ENCODE data around the gene GTSE1.

GTSE1 gene

GRCh38 chr22:46351767-46352166, 55.1 kb downstream of the GTSE1 start:
- no peak for DNase-seq (ENCODE audit: low spot score)

- no peak for DNase-seq (ENCODE audit: low spot score)
These were observed 55.6 kb downstream of the GTSE1 start for GRCh38 chr22:46352276-46352675.

- DNase-seq (ENCODE audit: low spot score) = no peak
These were observed 56.2 kb downstream of the GTSE1 start for GRCh38 chr22:46352691-46353386.

GRCh38 chr22:46353483-46354105, 56.9 kb downstream of the GTSE1 start:
- DNase-seq (ENCODE audit: low spot score) = no peak

- no peak for DNase-seq (ENCODE audit: low spot score)
These were observed 57.7 kb downstream of the GTSE1 start for GRCh38 chr22:46354176-46354992.

GRCh38 chr22:46354993-46355305, 58.3 kb downstream of the GTSE1 start:
- no peak for DNase-seq (ENCODE audit: low spot score)

- DNase-seq (ENCODE audit: low spot score) = peak; percentile 28
These were observed 58.8 kb downstream of the GTSE1 start for GRCh38 chr22:46355369-46355995.

- DNase-seq (ENCODE audit: low spot score) = no peak
These were observed 59.4 kb downstream of the GTSE1 start for GRCh38 chr22:46355996-46356471.

- no peak for DNase-seq (ENCODE audit: low spot score)
These were observed 60.1 kb downstream of the GTSE1 start for GRCh38 chr22:46356496-46357480.

- no peak for DNase-seq (ENCODE audit: low spot score)
These were observed 61.2 kb downstream of the GTSE1 start for GRCh38 chr22:46357711-46358520.

GRCh38 chr22:46358766-46359165, 62.1 kb downstream of the GTSE1 start:
- no peak for DNase-seq (ENCODE audit: low spot score)

GRCh38 chr22:46359362-46359761, 62.7 kb downstream of the GTSE1 start:
- DNase-seq (ENCODE audit: low spot score) = no peak

- DNase-seq (ENCODE audit: low spot score) = no peak
These were observed 63.4 kb downstream of the GTSE1 start for GRCh38 chr22:46360097-46360496.

- DNase-seq (ENCODE audit: low spot score) = no peak
These were observed 64.2 kb downstream of the GTSE1 start for GRCh38 chr22:46360891-46361290.

GRCh38 chr22:46361826-46362202, 65.1 kb downstream of the GTSE1 start:
- peak; percentile 14 for DNase-seq (ENCODE audit: low spot score)

GRCh38 chr22:46362203-46362933, 65.7 kb downstream of the GTSE1 start:
- DNase-seq (ENCODE audit: low spot score) = no peak

GRCh38 chr22:46362934-46363515, 66.4 kb downstream of the GTSE1 start:
- DNase-seq (ENCODE audit: low spot score) = no peak

- DNase-seq (ENCODE audit: low spot score) = no peak
These were observed 67.1 kb downstream of the GTSE1 start for GRCh38 chr22:46363611-46364321.
